ENCODE results near the gene CD70.
"Not testable (repeated sequence)": the region's sequence is repeated elsewhere in the genome, so short reads cannot be mapped to it uniquely, and the experiment has no call there.

Gene CD70

DNA sequence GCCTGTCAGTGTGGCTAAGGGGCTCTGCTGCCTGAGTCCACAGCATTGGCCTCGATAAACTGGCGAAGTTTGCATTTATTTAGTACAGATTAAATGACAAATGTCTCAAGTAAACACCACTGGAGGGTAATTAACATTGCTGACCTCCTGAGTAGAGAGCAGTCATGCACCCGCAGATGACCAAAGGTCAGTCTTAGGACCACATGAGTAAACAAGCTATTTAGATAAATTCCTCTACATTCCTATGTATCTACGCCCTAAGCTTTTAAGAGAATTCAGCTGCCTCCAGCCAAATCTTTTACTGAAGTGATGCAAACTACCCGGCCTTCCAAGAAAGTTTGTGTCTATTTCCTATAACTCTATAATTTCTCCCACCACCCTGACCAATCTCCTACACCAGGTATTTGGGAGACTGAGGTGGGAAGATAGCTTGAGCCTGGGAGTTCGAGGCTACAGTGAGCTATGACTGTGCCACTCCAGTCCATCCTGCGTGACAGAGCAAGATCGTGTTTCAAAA lies 22.9 kb downstream of the CD70 start:
- H3K4me3 ChIP-seq (ENCODE audit: control insufficient read depth, low read depth, low read length), result no peak overlapping the region
- DNase-seq (ENCODE audit: low read depth), result no peak
- TF ChIP-seq, protein P1, sequence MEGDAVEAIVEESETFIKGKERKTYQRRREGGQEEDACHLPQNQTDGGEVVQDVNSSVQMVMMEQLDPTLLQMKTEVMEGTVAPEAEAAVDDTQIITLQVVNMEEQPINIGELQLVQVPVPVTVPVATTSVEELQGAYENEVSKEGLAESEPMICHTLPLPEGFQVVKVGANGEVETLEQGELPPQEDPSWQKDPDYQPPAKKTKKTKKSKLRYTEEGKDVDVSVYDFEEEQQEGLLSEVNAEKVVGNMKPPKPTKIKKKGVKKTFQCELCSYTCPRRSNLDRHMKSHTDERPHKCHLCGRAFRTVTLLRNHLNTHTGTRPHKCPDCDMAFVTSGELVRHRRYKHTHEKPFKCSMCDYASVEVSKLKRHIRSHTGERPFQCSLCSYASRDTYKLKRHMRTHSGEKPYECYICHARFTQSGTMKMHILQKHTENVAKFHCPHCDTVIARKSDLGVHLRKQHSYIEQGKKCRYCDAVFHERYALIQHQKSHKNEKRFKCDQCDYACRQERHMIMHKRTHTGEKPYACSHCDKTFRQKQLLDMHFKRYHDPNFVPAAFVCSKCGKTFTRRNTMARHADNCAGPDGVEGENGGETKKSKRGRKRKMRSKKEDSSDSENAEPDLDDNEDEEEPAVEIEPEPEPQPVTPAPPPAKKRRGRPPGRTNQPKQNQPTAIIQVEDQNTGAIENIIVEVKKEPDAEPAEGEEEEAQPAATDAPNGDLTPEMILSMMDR (conservative IDR thresholded peaks at IDR 0.05; ENCODE audit: control insufficient read depth, insufficient read depth, low read depth, low read length), result no peak

DNA sequence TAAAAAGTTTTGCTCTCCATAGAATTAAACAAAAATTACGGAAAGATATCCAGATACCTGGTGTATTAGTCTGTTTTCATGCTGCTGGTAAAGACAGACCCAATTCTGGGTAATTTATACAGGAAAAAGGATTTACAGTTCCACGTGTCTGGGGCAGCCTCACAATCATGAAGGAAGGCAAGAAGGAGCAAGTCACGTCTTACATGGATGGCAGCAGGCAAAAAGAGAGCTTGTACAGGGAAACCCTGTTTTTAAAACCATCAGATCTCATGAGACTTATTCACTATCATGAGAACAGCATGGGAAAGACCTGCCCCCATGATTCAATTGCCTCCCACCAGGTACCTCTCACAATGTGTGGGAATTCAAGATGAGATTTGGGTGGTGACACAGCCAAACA lies 24.2 kb downstream of the CD70 start:
- not testable (repeated sequence) for DNase-seq (ENCODE audit: low read depth); H3K4me3 ChIP-seq (ENCODE audit: control insufficient read depth, low read depth, low read length)

DNA sequence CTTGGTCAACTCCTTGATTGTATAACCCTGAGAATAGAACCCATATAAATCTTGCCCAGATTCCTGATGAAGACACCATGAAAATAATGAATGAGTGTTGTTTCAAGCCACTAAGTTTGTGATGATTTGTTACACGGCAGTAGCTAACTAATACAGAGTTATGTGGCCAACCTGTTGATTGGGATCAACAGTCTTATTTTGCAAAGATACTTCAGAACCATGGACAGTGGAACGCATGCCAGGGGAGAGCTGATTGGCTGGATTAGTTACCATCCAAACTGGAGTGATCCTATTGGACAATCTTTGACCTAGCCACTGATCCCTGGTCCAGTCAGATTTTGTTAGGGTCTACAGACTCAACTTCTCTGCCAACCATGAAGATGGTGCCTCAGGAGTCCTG lies 26.6 kb downstream of the CD70 start:
- no peak overlapping the region for H3K4me3 ChIP-seq (ENCODE audit: control insufficient read depth, low read depth, low read length)
- peak; percentile 33 for DNase-seq (ENCODE audit: low read depth)
- TF ChIP-seq, protein P1 (conservative IDR thresholded peaks at IDR 0.05; ENCODE audit: control insufficient read depth, insufficient read depth, low read depth, low read length), result no peak

DNA sequence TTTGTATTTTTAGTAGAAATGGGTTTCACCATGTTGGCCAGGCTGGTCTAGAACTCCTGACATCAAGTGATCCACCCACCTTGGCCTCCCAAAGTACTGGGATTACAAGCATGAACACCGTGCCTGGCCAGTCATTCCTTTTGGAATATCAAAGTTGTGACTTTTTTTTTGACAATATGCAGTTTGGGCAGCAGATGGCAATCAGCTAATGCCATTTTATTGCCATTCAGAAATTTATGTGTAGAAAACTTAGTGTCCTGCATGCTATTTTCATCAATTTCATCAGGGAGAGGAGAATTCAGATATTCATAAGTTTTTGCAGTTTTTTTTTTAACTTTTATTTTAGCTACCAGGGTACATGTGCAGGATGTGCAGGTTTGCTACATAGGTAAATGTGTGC lies 28.5 kb downstream of the CD70 start:
- not testable (repeated sequence) for H3K4me3 ChIP-seq (ENCODE audit: control insufficient read depth, low read depth, low read length); DNase-seq (ENCODE audit: low read depth)

DNA sequence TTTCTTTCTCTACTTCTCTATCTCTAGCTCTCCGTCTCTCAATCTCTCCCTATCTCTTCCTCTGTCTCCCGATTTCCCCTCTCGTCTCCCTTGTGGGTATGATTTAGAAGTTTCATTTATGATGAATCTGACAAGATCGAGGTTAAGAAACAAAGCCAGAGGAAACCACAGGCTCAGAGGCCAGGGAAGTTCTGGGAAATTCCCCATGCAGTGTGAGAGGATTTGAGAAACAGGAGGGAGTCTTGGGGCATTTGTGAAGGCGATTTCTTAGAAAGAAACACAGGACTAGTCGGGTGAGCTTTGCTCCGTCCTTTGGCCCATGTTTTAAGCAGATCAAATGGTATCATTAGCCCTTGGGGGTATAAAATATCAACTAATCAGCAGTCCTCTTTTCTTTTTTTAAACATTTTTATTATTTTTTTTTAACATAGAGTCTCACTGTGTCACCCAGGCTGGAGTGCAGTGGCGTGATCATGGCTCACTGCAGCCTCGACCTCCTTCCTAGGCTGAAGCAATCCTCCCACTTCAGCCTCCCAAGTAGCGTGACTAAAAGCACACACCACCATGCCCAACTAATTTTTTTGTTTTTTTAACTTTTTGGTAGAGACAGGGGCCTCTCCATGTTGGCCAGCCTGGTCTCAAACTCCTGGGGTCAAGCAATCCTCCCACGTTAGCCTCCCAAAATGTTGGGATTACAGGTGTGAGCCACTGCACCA lies 34.3 kb downstream of the CD70 start:
- TF ChIP-seq, protein P1 (conservative IDR thresholded peaks at IDR 0.05; ENCODE audit: control insufficient read depth, insufficient read depth, low read depth, low read length), result no peak
- DNase-seq (ENCODE audit: low read depth), result no peak
- H3K4me3 ChIP-seq (ENCODE audit: control insufficient read depth, low read depth, low read length), result no peak overlapping the region

DNA sequence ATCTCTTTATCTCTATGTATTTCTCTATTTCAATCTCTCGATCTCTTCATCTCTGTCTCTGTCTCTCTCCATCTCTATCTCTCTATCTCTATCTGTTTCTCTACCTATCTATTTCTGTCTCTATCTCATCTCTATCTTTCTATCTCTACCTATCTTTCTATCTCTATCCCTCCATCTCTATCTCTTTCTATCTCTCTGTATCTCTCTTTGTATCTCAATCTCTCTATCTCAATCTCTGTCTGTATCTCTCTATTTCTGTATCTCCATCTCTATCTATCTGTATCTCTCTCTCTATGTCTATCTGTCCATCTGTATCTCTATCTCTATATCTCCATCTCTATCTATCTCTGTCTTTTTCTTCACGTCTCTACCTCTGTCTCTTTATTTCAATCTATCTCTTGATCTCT lies 34.9 kb downstream of the CD70 start:
- DNase-seq (ENCODE audit: low read depth), result no peak
- TF ChIP-seq, protein P1 (conservative IDR thresholded peaks at IDR 0.05; ENCODE audit: control insufficient read depth, insufficient read depth, low read depth, low read length), result no peak
- no peak overlapping the region for H3K4me3 ChIP-seq (ENCODE audit: control insufficient read depth, low read depth, low read length)

DNA sequence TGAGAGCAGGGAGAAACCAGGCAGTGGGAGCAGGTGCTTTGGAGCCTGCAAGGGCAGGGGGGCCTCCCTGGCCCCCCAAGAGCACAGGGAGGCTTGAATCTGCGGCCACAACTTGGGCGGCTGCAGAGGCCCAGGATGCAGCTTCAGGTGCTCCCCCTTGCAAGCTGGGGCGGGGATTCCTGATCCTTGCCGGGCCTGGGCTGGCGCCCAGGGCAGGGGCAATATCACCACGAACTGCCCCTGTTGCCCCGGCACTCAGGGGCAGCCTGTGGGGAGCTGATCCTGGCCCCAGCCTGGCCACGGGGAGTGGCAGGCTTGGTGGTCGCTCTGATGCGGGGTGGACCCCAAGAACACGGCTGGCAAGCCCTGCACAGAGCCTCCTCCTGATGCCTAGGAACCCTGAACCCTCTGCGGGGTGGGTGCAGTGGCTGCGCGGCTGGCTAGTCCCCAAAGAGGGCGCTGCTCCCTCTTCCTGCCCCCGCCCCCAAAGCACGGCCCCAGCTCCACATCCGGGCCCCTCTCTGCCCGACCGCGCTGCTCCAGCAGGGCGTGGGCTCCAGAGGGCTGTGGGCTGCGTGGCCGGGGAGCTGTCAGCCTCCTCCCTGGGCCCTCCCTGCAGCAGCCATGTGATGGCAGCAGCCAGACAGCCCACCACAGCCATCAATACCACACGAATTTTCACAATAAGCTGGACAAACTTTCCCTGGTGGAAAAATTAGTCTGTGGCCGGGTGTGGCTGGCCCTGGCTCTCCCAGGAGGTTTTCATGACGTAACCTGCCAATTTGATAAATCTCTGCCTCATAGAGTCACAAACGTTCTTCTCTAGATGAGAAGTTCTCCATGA lies 39.1 kb downstream of the CD70 start:
- TF ChIP-seq, protein P1 (conservative IDR thresholded peaks at IDR 0.05; ENCODE audit: control insufficient read depth, insufficient read depth, low read depth, low read length), result no peak
- DNase-seq (ENCODE audit: low read depth), result peak; percentile 27
- no peak overlapping the region for H3K4me3 ChIP-seq (ENCODE audit: control insufficient read depth, low read depth, low read length)
